Neural progenitor cell (in vitro differentiated cells): Measurements from ENCODE around the gene FOLR3.

Experiments
- CTCF ChIP-seq: fragments of 200-600 bp; sonication (generic); IDR thresholded peaks from 2 replicates; pipeline ENCODE4 v1.5.1; 2017; ENCODE audit warnings: antibody characterized with exemption, mild to moderate bottlenecking
- EZH2 ChIP-seq: fragments of 200-600 bp; sonication (generic); IDR thresholded peaks from 2 replicates; pipeline ENCODE4 v1.6.1; 2017; ENCODE audit warnings: antibody characterized with exemption, mild to moderate bottlenecking, moderate library complexity

GRCh38 chr11:72140661-72141060 lies 5.1 kb downstream of the FOLR3 start:
- no peak for TF ChIP-seq CTCF
- no peak for TF ChIP-seq EZH2
